Endometrium (tissue), 2 donors: ENCODE data around the gene NUAK1.

Experiments
- FAIRE-seq: peaks from 2 replicates; lab custom pipeline; 2012; peaks lifted over from hg19 to GRCh38; lab: Jason Lieb, UNC
- donor health status: control.
- donor health status: control.

Gene NUAK1

DNA sequence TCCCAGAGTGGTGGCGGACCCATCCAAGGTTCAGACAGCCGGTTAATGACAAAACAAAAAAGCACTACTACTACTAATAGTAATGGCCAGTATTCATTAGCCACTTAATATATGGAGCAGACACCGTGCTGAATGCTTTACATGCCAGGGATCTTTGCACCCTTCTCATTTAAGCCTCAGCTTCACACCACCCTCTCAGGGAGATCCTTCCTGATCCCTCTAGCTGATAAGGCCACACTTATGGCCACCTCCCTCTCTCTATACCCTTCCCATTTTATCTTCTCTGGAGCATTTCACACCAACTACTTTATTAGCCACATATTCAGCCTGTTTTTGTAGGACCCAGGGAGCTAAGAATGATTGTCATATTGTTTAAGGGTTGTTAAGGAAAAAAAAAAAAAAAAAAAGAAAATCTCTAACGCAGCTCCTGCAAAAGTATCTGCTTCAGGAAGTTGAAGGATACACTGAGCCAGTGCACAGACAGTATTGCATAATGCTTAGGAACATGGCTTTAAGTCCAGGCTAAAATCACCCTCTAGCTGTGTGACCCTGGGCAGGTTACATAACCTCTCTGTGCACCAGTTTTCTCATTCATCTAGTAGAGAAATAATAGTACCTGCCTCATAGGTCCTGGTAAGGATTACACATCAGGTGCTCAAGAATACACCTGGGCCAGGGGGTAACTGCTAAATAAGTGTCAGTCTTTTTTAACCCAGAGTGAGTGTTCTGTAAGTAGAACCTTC lies 29.4 kb downstream of the NUAK1 start:
- no peak for FAIRE-seq

DNA sequence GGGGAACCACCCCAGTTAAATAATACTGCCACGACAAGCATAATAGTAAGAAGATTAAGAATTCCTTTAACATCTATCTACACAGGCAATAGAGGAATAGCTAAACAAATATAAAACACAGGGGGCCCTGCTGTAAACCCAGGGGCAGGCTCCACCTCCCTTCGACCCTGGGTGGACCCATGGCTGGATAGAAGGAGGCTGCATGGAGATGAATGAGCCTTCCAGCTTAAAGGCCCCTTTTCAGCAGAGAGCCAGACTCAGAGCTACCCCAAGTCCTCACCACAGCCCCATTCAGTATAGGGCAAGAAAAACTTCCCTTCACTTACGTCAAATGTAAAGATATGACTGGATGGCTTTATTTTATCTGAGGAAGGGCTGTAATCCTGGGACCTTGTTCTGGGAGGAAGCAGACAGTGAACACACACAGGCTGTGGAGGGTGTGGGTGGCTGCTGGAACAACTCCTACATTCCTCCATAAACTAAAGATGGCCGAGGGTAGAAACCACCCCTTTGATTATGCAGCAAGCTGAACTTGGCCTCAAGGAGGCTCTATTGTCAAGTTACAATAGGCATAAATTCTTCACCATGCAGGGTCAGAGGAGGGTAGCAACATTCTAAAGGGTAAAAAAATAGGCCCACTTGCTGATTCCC lies 30.4 kb downstream of the NUAK1 start:
- no peak for FAIRE-seq

DNA sequence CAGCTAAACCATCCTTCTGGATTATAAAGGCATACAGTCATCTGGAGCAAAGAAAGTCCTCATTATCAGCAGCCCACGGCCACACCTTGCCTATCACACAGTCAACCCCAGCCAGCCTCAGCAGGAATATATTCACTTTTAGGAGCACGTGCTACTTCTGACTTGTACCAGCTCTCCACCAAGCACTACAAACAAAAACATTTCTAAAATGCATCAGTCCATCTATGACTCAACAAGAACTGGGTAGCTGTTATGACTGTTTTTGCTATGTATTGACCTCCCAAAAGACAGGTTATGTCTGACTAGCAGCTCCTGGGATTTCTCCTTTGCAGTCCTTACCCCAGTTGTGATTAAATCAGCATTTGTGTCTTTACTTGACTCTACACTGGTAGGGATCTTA lies 31.2 kb downstream of the NUAK1 start:
- no peak for FAIRE-seq

DNA sequence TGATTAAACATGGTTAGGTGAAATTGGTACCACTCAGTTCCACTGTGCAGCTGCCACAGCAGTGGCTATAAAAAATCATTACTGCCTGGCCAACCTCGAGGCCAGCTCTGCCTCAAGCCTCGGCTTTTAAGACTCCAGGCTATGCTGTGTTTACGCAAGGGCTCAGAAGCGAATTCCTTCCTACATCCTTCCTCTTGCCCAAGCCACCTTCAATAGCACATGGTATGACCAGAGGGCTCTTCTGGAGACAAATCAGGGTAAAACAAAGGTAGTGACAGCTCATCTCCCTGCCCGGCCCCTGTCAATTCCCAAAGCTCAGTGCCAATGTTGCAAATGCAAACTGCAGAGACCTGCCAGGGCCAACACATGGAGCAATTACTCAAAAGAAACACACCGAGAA lies 31.9 kb downstream of the NUAK1 start:
- no peak for FAIRE-seq

DNA sequence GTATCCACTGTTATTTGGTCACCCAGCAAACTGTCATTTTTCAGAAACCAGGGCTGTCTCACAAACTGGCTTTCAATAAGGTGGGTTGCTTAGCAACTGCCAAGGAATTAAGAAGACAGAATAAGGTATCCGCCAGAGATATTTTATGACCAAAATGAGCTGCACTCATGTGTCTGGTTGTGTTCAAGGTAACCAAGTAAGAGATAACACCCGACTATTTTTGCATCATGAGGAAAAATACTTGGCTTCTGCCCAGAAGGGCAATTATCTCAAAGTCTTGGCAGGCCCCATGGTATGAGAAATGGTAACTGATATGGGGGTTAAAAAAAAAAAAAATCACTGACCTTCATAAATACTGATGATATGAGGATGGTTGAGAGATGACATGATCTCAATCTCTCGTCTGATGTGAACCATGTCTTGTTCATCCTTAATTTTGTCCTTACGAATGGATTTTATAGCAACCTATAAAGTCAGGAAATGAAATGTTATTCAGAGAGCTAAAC lies 32.6 kb downstream of the NUAK1 start:
- peak; percentile 31 for FAIRE-seq

DNA sequence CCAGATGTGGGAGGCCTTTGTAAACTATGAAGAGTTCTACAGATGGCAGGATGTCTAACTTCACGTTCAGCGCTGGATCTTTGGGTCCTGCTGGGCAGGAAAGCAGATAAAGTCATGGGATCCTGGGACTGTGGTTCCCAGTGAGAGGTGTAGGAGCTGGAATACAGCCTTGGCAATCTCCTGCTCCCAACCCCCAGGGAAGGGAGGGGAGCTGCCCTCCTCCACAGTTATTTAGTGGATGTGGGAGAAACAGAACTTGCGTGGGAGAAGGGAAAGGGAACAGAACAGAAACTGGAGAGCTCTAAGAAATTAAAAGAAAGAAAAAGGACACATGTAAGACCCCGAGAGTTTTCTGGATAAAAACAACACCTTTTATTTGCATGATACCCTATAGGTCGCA lies 37.0 kb downstream of the NUAK1 start:
- FAIRE-seq, result no peak

DNA sequence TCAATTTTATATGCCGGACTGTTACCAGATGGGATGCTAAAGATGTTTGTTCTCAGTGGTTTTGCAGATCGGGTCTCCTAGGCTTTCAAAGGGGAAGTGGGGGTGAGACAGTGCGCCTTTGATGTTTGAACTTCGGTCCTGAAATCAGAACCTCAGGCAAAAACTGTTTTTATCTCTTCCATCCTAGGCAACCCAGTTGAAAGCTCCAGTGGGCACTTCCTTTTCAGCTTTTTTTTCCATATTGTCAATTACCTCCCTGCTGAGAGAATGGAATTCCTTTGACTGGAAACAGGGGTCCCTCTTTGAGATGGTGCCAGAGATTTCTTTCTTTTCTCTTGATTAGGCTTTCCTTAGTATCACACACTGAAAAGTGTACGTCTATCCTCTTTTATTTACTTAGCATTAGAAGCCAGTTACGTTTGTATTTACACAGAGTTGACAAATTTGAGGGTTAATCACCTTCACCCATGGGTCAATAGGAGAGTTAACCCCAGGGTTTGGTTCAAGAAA lies 40.0 kb downstream of the NUAK1 start:
- no peak for FAIRE-seq

DNA sequence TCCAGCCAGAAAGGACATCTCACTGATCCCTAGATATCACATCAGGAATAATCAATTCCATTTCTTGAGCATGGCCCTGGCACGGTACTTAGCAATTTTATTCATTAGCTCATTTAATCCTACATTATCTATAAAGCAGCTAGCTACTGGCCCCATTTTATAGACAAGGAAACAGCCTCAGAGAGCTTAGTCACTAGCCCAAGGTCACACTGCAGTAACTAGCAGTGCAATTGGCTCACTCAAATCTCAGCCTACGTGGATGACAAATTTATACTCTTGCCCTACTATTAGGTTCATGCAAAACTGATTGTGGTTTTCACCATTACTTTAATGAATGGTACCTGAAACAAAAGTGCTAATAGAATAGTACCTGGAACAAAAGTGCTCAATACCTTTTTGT lies 41.7 kb downstream of the NUAK1 start:
- no peak for FAIRE-seq

DNA sequence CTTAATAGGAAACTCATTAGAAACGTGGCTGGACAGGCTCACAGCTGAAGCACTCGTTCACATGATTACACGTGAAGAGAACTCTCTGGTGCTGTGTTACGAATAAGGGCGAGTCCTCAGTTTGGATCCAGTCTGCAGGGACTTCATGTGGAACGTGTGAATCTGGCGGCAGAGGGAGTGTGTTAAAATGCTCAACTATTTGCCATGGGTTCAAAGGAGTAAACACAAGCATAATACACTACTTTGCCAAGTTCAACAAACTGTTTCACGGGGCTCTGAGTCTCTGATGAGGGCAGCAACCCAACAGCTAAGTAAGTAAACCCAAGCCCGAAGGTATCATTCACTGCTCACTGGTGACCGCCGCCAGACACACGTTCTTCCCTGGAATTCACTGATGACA lies 42.4 kb downstream of the NUAK1 start:
- no peak for FAIRE-seq

DNA sequence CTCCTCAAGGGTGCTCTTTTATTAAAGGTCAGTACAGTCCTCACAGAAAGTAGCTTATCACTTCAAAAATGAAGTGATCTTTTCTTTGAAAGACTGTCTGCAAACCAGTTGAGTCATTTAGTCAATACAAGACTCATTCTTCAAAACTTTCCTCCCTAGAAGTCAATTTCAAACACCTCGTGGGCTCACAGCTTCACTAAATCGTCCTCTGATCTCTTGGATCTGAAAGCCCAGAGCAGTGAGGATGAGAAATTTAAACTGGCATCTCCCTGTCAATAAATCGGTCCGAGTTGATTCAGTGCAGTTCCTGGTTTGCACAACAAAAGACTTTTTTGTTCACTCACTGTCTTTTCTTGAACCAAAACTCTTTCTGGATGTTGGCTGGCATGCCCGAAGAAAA lies 44.5 kb downstream of the NUAK1 start:
- FAIRE-seq, result no peak

DNA sequence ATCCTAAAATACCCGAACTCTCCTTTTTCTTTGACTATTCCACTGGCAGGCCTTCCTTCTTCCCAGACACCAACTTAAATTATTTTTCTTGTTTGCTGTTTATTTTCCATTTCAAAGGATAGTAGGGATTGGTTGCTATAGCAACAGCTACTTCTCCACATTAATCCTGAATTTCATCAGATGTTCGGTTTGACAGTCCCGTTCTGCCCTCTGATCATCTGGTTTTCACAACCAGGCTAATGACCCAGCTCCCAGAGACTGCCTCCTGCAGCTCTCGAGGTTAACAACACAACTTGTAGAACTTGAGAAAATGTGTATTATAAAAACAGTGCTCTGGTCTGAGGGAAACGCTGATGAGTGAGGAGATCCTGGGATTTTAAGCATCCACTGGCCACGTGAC lies 45.5 kb downstream of the NUAK1 start:
- FAIRE-seq, result no peak

DNA sequence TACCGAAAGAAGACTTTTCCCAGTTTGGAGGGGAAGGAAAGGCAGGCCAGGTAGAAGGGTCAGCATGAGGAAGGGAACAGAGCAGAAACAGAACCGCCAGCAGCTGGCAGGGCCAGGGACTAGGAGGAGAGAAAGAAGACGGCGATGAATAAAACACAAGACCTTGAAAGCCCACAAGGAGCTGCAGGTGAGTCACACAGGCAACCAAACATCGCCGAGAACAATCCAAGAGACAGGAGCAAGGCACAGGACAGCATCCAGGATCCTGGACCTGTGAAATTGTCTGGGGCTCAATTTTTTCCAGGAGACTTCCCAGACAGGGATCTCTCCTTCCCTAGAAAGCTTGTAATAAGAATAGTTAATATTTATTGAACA lies 47.3 kb downstream of the NUAK1 start:
- FAIRE-seq, result no peak

DNA sequence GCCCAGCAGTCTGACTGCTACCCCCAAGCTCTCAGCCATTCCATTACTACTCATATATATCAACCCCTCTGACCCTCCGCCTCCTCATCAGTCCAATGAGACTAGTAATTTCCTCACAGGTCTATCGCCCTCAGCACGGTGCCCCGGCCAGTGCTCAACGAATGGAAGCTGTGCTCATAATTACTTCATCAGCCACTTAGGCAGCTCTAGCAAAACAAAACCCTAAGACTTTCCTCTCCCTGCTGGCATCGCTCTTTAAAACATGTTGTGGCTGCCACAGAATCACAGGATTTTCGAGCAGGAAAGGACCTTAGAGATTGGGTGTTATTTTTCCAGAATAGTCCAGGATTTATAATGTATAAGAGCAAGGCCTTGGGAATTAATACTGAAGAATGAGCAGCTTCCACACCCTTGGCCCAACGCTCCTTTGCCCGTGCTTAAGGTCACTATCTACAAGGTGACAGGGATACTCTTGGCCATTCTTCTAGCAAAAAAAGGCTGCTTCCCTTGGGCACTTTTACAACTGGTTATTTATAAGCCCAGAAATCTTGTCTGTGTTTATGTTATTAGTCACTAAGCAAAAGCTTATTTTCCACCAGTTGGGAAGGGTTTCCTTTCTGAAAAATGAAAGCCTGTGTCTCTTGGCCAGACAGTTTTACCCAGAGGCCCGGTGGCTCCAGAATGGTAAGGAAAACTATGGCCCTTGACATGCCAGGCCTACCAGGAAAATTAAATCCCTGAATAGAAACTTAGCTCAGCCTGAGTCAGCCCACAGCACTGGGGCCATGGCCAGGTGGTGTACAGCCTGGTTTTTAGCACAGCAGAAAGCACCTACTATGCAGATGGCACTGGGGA lies 47.9 kb downstream of the NUAK1 start:
- no peak for FAIRE-seq

DNA sequence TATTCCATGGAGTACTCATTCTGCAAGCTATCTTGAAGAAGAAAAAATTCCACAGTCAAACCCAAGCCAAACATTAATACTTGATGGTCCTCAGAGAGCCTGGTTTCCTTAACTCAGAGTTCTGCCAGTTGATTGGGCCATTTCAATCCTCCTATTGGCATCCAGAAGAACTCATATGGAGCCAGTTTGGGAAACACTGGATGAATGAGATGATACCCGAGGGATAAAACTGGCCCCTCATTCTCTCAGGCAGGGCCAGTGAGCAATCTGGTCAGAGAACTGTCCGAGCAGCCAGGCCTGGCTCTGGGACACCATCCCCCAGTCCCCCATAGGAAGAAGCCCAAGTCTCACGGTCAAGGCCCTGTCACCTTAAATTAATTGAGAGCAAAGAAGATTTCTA lies 48.8 kb downstream of the NUAK1 start:
- FAIRE-seq, result no peak

DNA sequence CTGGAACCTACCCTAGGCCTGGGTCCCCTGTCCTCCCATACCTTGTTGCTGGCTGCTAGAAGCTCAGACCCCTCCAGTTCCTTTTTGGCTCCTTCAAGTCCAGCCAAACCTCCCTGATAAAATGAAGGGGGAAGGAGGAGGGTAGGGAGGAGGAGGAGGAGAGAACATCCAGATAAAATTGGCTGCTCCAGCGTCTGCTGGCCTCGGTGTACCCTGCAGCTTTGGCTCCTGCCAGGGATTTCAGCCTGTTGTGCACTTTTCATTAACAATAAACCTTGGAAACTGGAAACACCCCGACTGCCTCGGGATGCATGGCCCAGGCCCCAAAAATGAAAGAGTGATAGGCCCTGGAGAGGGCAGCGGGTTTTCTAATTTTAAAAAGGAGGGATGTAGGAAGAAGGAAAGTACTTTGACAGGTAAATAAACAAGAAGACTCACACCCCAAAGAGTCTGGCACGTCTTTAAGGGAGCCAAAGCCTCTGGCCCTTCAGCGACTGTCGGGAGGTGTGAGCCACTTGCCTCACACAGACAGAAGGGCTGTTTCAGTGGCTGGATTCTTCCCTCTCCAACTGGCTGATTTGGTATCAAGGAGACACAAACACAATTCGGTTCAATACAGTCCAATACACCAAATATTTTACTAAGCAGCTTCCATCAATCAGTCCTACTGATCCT lies 49.8 kb downstream of the NUAK1 start:
- FAIRE-seq, result no peak

DNA sequence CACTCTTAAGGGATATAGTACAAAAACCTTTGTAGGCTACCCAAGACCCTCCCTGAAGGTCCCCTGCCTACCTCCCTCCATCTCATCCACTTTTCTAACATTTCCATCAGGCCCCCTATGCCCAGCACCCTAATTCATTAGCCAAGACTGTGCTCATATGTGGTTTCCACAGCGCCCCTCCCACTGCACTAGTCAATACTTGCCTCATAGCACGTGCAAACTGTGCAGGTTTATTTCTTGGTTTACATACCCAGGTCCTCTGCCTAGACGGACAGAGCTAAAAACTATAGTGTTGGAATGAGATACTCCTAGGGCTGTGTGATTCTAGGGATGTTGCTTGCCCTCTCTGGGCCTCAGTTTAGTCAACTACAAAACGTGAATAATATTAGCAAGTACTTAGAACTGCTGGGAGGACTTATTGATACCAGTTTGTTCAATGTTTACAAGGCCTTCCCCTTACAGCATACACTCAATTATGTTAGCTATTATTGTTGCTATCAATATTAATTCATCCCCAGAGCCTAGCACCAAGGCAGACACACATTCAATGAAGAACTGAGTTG lies 50.4 kb downstream of the NUAK1 start:
- no peak for FAIRE-seq

DNA sequence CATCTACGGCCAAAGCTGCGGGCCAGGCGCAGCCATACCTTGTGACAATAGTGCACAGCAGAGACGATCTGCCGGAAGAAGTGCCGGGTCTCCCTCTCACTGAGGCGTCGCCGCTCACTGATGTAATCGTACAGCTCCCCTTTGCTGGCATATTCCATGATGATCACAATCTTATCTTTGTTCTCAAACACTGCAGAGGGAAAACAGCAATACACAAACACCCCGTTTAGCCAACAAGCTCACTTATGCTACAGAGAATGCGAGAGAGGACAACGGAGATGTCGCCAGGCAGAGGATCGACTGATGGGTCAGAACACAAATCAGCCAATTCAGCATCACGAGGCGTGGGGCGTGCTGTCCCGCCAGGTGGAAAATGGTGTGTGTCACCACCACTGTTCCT lies 52.1 kb downstream of the NUAK1 start:
- FAIRE-seq, result no peak

DNA sequence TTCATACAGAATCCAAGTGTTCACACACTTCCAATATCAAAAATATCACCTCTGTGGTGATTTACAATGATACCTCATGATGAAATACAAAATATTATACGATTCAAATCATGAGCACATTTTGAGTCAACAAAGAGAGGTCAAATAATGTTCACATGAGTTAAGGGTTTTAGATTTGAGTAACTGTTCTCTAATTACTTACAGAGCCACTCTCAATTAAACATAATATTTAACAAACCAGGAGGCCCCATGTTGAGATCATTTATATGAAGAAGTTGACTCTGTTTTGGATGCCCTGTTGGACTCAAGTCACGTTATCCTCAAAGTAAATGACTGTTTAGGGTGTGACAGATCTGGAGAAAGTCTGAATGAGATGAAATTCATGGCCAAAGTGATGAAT lies 53.5 kb downstream of the NUAK1 start:
- no peak for FAIRE-seq

DNA sequence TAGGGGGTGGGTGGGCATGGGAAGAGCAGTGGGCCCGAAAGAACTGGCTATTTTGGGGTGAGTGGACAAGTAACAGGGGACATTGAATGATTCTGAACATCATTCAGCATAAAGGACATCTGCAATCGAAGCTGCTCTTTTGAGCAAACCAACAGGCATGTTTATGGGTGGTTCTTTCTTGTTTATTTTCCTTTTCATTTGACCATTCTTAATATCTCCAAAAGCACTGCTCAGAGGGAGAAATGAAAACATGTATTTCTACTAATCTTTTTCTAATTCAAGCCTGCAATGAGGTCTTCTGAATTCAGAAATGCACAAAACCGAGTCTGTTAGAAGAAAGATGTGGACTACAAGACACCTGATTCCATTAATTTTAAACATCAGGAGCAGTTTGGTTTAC lies 54.0 kb downstream of the NUAK1 start:
- FAIRE-seq, result no peak

DNA sequence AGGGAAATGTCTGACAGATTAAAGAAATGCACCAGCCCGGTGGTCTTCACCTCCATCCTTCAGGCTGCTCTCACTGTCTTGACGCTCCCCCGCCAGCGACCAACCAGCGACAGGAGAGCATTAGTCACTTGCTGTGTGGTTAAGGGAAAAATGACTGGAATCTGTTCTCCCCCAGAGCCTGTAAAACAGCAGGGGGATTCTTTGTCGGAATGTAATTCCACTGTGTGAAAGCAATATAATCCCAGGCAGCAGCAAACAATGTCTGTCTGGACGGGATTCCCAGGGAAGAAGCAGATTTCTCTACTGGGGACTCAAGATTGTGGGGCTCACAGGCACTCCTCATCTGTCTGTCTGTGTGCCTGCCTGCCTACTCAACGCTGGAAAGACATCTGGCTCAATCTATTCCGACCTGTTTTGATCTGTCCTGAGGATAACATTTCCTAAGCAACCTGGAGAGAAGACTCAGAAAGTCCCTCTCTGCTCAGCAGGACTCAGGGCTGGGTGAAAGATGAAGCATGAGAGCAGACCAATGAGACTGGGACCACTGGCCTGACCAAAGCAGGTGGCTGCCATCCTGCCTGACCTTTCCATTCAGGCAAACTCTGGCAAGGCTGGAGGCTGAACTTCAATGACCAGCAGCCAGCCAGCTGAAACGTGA lies 54.6 kb downstream of the NUAK1 start:
- no peak for FAIRE-seq
